ENCODE results near the gene CD151. TPM values are rescaled to one million over a fixed set of nuclear protein-coding genes. Genes with fewer than 3 reads are reported as not detected.
A peak's percentile ranks its signal among the peaks of the same experiment; 100 is the strongest.

Gene CD151
- total RNA-seq, 4 donors from 2014 or later = 102 to 277 (median 237) TPM

- no peaks in the 10 kb centered on the region for H3K9me3 ChIP-seq
- H3K27me3 ChIP-seq = no peaks in the 10 kb centered on the region
- TF ChIP-seq CTCF (IDR thresholded peaks at IDR 0.05) = no peak
- TF ChIP-seq POLR2A (IDR thresholded peaks at IDR 0.05) = no peak
- no peak overlapping the region for H3K4me3 ChIP-seq
- DNase-seq = no peak
- no peak overlapping the region for H3K27ac ChIP-seq
- H3K4me1 ChIP-seq = peaks cover 13 to 43% (median 24%) of the 10 kb centered on the region in 4 donors
- H3K36me3 ChIP-seq = peaks cover 0 to 43% (median 0%) of the 10 kb centered on the region in 3 donors
Observed at GRCh38 chr11:801097-801780, 31.5 kb upstream of the CD151 start.

GRCh38 chr11:802018-802617 is 30.6 kb upstream of the CD151 start:
- H3K9me3 ChIP-seq = no peaks in the 10 kb centered on the region
- no peaks in the 10 kb centered on the region for H3K27me3 ChIP-seq
- H3K36me3 ChIP-seq = peaks cover 0 to 43% (median 0%) of the 10 kb centered on the region in 3 donors
- no peak overlapping the region for H3K27ac ChIP-seq
- DNase-seq = no peak
- peaks cover 8 to 34% (median 15%) of the 10 kb centered on the region in 4 donors for H3K4me1 ChIP-seq
- TF ChIP-seq POLR2A (IDR thresholded peaks at IDR 0.05) = no peak
- TF ChIP-seq CTCF (IDR thresholded peaks at IDR 0.05) = no peak
- no peak overlapping the region for H3K4me3 ChIP-seq

GRCh38 chr11:802693-803466 is 29.9 kb upstream of the CD151 start:
- H3K9me3 ChIP-seq = no peaks in the 10 kb centered on the region
- H3K4me1 ChIP-seq = peaks cover 8 to 38% (median 14%) of the 10 kb centered on the region in 4 donors
- DNase-seq = no peak
- no peak overlapping the region for H3K4me3 ChIP-seq
- TF ChIP-seq CTCF (IDR thresholded peaks at IDR 0.05) (no peak), POLR2A (IDR thresholded peaks at IDR 0.05) (no peak)
- peaks cover 0 to 43% (median 0%) of the 10 kb centered on the region in 3 donors for H3K36me3 ChIP-seq
- H3K27ac ChIP-seq = no peak overlapping the region
- H3K27me3 ChIP-seq = no peaks in the 10 kb centered on the region

- no peak for DNase-seq
- no peak overlapping the region for H3K4me3 ChIP-seq
- peaks cover 0 to 43% (median 0%) of the 10 kb centered on the region in 3 donors for H3K36me3 ChIP-seq
- no peak for TF ChIP-seq CTCF (IDR thresholded peaks at IDR 0.05)
- no peak for TF ChIP-seq POLR2A (IDR thresholded peaks at IDR 0.05)
- H3K9me3 ChIP-seq = no peaks in the 10 kb centered on the region
- H3K27ac ChIP-seq = no peak overlapping the region
- H3K4me1 ChIP-seq = peaks cover 11 to 41% (median 14%) of the 10 kb centered on the region in 4 donors
- no peaks in the 10 kb centered on the region for H3K27me3 ChIP-seq
Observed at GRCh38 chr11:803467-803742, 29.3 kb upstream of the CD151 start.

- peaks cover 14 to 43% (median 18%) of the 10 kb centered on the region in 4 donors for H3K4me1 ChIP-seq
Observed at GRCh38 chr11:803770-804598, 28.8 kb upstream of the CD151 start.

More at GRCh38 chr11:803770-804598, 28.8 kb upstream of the CD151 start:
- peaks cover 0 to 42% (median 0%) of the 10 kb centered on the region in 3 donors for H3K36me3 ChIP-seq
- H3K27me3 ChIP-seq = no peaks in the 10 kb centered on the region
- TF ChIP-seq CTCF (IDR thresholded peaks at IDR 0.05) (no peak), POLR2A (IDR thresholded peaks at IDR 0.05) (no peak)
- peak overlapping the region in 3 of 4 donors; percentile 76 to 87 (median 82) for H3K4me3 ChIP-seq
- no peak for DNase-seq
- no peaks in the 10 kb centered on the region for H3K9me3 ChIP-seq
- peak overlapping the region in 3 of 4 donors; percentile 83 to 93 (median 93) for H3K27ac ChIP-seq
